B cell (primary cell): ENCODE results near the gene MGAT5. TPM values are rescaled to one million over a fixed set of nuclear protein-coding genes. Genes with fewer than 3 reads are reported as not detected.
A peak's percentile ranks its signal among the peaks of the same experiment; 100 is the strongest.

Experiments
- ATAC-seq: fragments of 200-7000 bp; cut with Tn5 transposase; one replicate; pipeline ENCODE4 v1.10.0; 2021; ENCODE audit warnings: low read depth, mild to moderate bottlenecking, moderate number of reproducible peaks, moderate library complexity
- CTCF ChIA-PET: fragments of 350-600 bp; sonication (Branson Sonifier 250); formaldehyde crosslinking; loops from one replicate; lab custom pipeline; 2021; ENCODE audit warnings: antibody characterized with exemption, inconsistent platforms; lab: Charles Lee
- POLR2A ChIA-PET: fragments of 350-600 bp; sonication (Branson Sonifier 250); formaldehyde crosslinking; loops from one replicate; lab custom pipeline; 2021; ENCODE audit warnings: antibody characterized with exemption; lab: Charles Lee
- DNase-seq: peaks from one replicate; pipeline ENCODE4 v3.0.0; 2013
- H2AFZ ChIP-seq: 2 replicates; pipeline ENCODE4 v1.6.1; 2012; ENCODE audit warnings: mild to moderate bottlenecking, low read depth, low read length; ENCODE audit not compliant: insufficient read depth, poor library complexity, severe bottlenecking
- H3K27ac ChIP-seq, 2 donors: 1 replicate in 1 of 2; 2 replicates in 1 of 2; pipeline ENCODE4 v1.5.1; 2012 to 2013; ENCODE audit warnings: low read length in 2 of 2, mild to moderate bottlenecking in 2 of 2, moderate library complexity in 1 of 2
- H3K27me3 ChIP-seq, 4 experiments: fragments of 200-600 bp in 1 of 4; sonication (generic) in 1 of 4; replicated peaks in 1 of 4; 1 replicate in 2 of 4; 2 replicates in 2 of 4; pipeline versions ENCODE4 v1.6.1 to v1.7.0; 2013 to 2016; ENCODE audit warnings: low read length in 3 of 4, mild to moderate bottlenecking in 2 of 4, mixed read lengths in 1 of 4, moderate library complexity in 1 of 4; ENCODE audit not compliant: insufficient read depth in 4 of 4, control insufficient read depth in 3 of 4; ENCODE audit errors: control extremely low read depth in 1 of 4
- H3K36me3 ChIP-seq, 2 experiments: replicated peaks in 1 of 2; 1 replicate in 1 of 2; 2 replicates in 1 of 2; pipeline versions ENCODE4 v1.6.1 to v1.7.1; 2013; ENCODE audit warnings: low read length in 1 of 2; ENCODE audit not compliant: insufficient read depth in 2 of 2, control insufficient read depth in 1 of 2; ENCODE audit errors: control extremely low read depth in 1 of 2, extremely low read depth in 1 of 2
- H3K4me1 ChIP-seq, 2 donors: fragments of 200-600 bp in 1 of 2; sonication (generic) in 1 of 2; 1 replicate in 1 of 2; 2 replicates in 1 of 2; pipeline versions ENCODE4 v1.5.1 to v1.6.1; 2013 to 2017; ENCODE audit warnings: low read length in 2 of 2; ENCODE audit not compliant: control insufficient read depth in 2 of 2, insufficient read depth in 2 of 2
- H3K4me2 ChIP-seq: replicated peaks from 2 replicates; pipeline ENCODE3; 2012; ENCODE audit warnings: mild to moderate bottlenecking, low read depth, low read length; ENCODE audit not compliant: poor library complexity, severe bottlenecking
- H3K4me3 ChIP-seq, 5 experiments: fragments of 200-600 bp in 1 of 5; sonication (generic) in 1 of 5; 1 replicate in 3 of 5; 2 replicates in 2 of 5; pipeline versions ENCODE4 v1.5.1 to v1.7.0; 2011 to 2016; ENCODE audit warnings: low read length in 4 of 5, mild to moderate bottlenecking in 4 of 5, low read depth in 2 of 5, control low read depth in 1 of 5, moderate library complexity in 1 of 5; ENCODE audit not compliant: insufficient read depth in 1 of 5; ENCODE audit errors: control extremely low read depth in 1 of 5, extremely low read depth in 1 of 5
- H3K79me2 ChIP-seq: fragments of 200-600 bp; sonication (generic); one replicate; pipeline ENCODE4 v1.6.0; 2016; ENCODE audit warnings: low read length; ENCODE audit not compliant: control insufficient read depth, insufficient read depth
- H3K9ac ChIP-seq: fragments of 200-600 bp; sonication (generic); 2 replicates; pipeline ENCODE4 v1.6.1; 2017; ENCODE audit warnings: mild to moderate bottlenecking, low read length, moderate library complexity
- H3K9me3 ChIP-seq, 3 donors: one replicate each; pipeline versions ENCODE4 v1.6.1 to v1.7.1; 2013; ENCODE audit warnings: low read length in 2 of 3; ENCODE audit not compliant: control insufficient read depth in 2 of 3, insufficient read depth in 1 of 3; ENCODE audit errors: control extremely low read depth in 1 of 3
- H4K20me1 ChIP-seq: 2 replicates; pipeline ENCODE4 v1.6.0; 2012; ENCODE audit warnings: mild to moderate bottlenecking, low read length; ENCODE audit not compliant: insufficient read depth, control insufficient read depth, poor library complexity, severe bottlenecking
- H3K27ac Mint-ChIP-seq: one replicate; pipeline ENCODE4 v1.8.0; 2021; ENCODE audit warnings: mixed read lengths
- H3K27me3 Mint-ChIP-seq: one replicate; pipeline ENCODE4 v1.8.0; 2021; ENCODE audit warnings: mixed read lengths
- H3K4me1 Mint-ChIP-seq: one replicate; pipeline ENCODE4 v1.8.0; 2021; ENCODE audit warnings: mixed read lengths
- H3K4me3 Mint-ChIP-seq: one replicate; pipeline ENCODE4 v1.8.0; 2021; ENCODE audit warnings: mixed read lengths
- H3K9me3 Mint-ChIP-seq: one replicate; pipeline ENCODE4 v1.8.0; 2022; ENCODE audit warnings: mixed read lengths; ENCODE audit not compliant: insufficient read depth
- EZH2 ChIP-seq: IDR thresholded peaks from 2 replicates; pipeline ENCODE4 v1.6.1; 2012; ENCODE audit warnings: borderline replicate concordance, low read depth, mild to moderate bottlenecking, moderate library complexity, low read length; ENCODE audit not compliant: insufficient read depth, poor library complexity, severe bottlenecking
- WGBS: methylation state at CpG from one replicate; pipeline ENCODE4 v1.1.5; 2013; ENCODE audit warnings: missing lambda C conversion rate; ENCODE audit not compliant: insufficient coverage; 5-methylcytosine and 5-hydroxymethylcytosine counted together
- intact Hi-C: fragments of 100-400 bp; cut with micrococcal nuclease; formaldehyde crosslinking; loops from one replicate; pipeline ENCODE4 v1.10.0; 2022
- polyA plus RNA-seq: library from polyadenylated mRNA; depleted of rRNA; stranded (reverse); fragments of >200 nt; gene quantifications from 2 replicates; pipeline ENCODE4 v1.2.3, GENCODE V29; 2012
- total RNA-seq, 2 donors: library from RNA; stranded (reverse); fragments of 120-200 nt in 1 of 2; gene quantifications; 1 replicate in 1 of 2; 2 replicates in 1 of 2; pipeline versions ENCODE4 v1.2.3 to v1.2.4, GENCODE V29; 2013 to 2022
- TF ChIP-seq, protein P1 (sequence below): fragments of 200-600 bp; IDR thresholded peaks from one replicate; pipeline ENCODE4 v1.8.0; 2022; ENCODE audit warnings: antibody characterized with exemption, mild to moderate bottlenecking

Gene MGAT5
- total and polyA plus RNA-seq, 2 donors (not counting 1 experiment from before 2014, with no cell fraction given) = 27.2 to 184 TPM

GRCh38 chr2:134252092-134252750, 1.7 kb upstream of the MGAT5 start:
- Histone ChIP-seq H2AFZ (no peak overlapping the region), H4K20me1 (no peaks in the 10 kb centered on the region), H3K36me3 (peaks cover 0 to 15% of the 10 kb centered on the region in 2 experiments), H3K27me3 (no peaks in the 10 kb centered on the region), H3K4me2 (peak overlapping the region; percentile 81), H3K9me3 (no peaks in the 10 kb centered on the region), H3K79me2 (peaks cover 100% of the 10 kb centered on the region), H3K9ac (peak overlapping the region; percentile 36), H3K27ac (peak overlapping the region; percentile 83 to 87), H3K4me1 (peaks cover 92 to 95% of the 10 kb centered on the region in 2 donors), H3K4me3 (peak overlapping the region in 2 of 5 experiments; percentile 6 to 45)
- CTCF ChIA-PET = interaction anchor here (1.4 to 6.8 kb wide), 5 partner anchors 8 to 367 kb away, joined by 3 to 60 read pairs (median 28); no protein-coding TSS in a partner anchor
- TF ChIP-seq, protein P1, sequence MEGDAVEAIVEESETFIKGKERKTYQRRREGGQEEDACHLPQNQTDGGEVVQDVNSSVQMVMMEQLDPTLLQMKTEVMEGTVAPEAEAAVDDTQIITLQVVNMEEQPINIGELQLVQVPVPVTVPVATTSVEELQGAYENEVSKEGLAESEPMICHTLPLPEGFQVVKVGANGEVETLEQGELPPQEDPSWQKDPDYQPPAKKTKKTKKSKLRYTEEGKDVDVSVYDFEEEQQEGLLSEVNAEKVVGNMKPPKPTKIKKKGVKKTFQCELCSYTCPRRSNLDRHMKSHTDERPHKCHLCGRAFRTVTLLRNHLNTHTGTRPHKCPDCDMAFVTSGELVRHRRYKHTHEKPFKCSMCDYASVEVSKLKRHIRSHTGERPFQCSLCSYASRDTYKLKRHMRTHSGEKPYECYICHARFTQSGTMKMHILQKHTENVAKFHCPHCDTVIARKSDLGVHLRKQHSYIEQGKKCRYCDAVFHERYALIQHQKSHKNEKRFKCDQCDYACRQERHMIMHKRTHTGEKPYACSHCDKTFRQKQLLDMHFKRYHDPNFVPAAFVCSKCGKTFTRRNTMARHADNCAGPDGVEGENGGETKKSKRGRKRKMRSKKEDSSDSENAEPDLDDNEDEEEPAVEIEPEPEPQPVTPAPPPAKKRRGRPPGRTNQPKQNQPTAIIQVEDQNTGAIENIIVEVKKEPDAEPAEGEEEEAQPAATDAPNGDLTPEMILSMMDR = no peak
- no peak for TF ChIP-seq EZH2
- POLR2A ChIA-PET = interaction anchor here (0.6 to 3.1 kb wide), 2 partner anchors 10 to 12 kb away, joined by 11 to 24 read pairs; no protein-coding TSS in a partner anchor
- intact Hi-C loops = loop anchor here (5.0 kb wide), 3 partner anchors 35 to 300 kb away; no protein-coding TSS in a partner anchor
- DNase-seq (peak; percentile 84), ATAC-seq (peak; percentile 69)
- Mint-ChIP-seq H3K27ac (peak overlapping the region; percentile 86), H3K4me3 (peak overlapping the region; percentile 66), H3K27me3 (no peaks in the 10 kb centered on the region), H3K9me3 (no peaks in the 10 kb centered on the region), H3K4me1 (peaks cover 91% of the 10 kb centered on the region)
- WGBS = 5% methylated on average over 4 of the region's 4 CpGs
